SK-N-SH treated with all-trans-retinoic acid at 6 μM for 48 hours (cell line): ENCODE results near the gene SENP1.

Experiments
- ATAC-seq: fragments of 200-7000 bp; cut with Tn5 transposase; 3 replicates; pipeline ENCODE4 v1.9.1; 2020; ENCODE audit warnings: mild to moderate bottlenecking, moderate library complexity
- ARNTL ChIP-seq: fragments of 450-650 bp; formaldehyde crosslinking; IDR thresholded peaks from 2 replicates; pipeline ENCODE4 v1.5.0; 2020; ENCODE audit warnings: low read depth, mild to moderate bottlenecking, moderate library complexity, borderline replicate concordance
- BACH2 ChIP-seq: fragments of 250-450 bp; sonication (Bioruptor Pico); IDR thresholded peaks from 2 replicates; pipeline ENCODE4 v1.9.0; 2021; ENCODE audit warnings: mild to moderate bottlenecking, borderline replicate concordance
- CREB5 ChIP-seq: fragments of 250-450 bp; sonication (Bioruptor Pico); IDR thresholded peaks from 2 replicates; pipeline ENCODE4 v1.5.1; 2020; ENCODE audit warnings: low read depth, mild to moderate bottlenecking, moderate library complexity
- CSRNP3 ChIP-seq: fragments of 250-450 bp; sonication (Bioruptor Pico); IDR thresholded peaks from 2 replicates; pipeline ENCODE4 v1.5.1; 2021; ENCODE audit warnings: mild to moderate bottlenecking, moderate library complexity
- ESRRG ChIP-seq: fragments of 250-450 bp; sonication (Bioruptor Pico); IDR thresholded peaks from 2 replicates; pipeline ENCODE4 v1.6.1; 2021; ENCODE audit warnings: mild to moderate bottlenecking
- GLIS3 ChIP-seq: fragments of 250-450 bp; sonication (Bioruptor Pico); IDR thresholded peaks from 2 replicates; pipeline ENCODE4 v1.5.0; 2020; ENCODE audit warnings: mild to moderate bottlenecking, moderate library complexity
- ISL1 ChIP-seq: fragments of 250-450 bp; sonication (Bioruptor Pico); IDR thresholded peaks from 2 replicates; pipeline ENCODE4 v2.1.2; 2022; ENCODE audit warnings: mild to moderate bottlenecking, moderate library complexity
- OSR1 ChIP-seq: fragments of 250-450 bp; sonication (Bioruptor Pico); IDR thresholded peaks from 2 replicates; pipeline ENCODE4 v1.8.0; 2022; ENCODE audit warnings: moderate library complexity, mild to moderate bottlenecking, inconsistent platforms
- PPARA ChIP-seq: fragments of 250-450 bp; sonication (Bioruptor Pico); IDR thresholded peaks from 2 replicates; pipeline ENCODE4 v1.5.0; 2020; ENCODE audit warnings: mild to moderate bottlenecking, borderline replicate concordance
- SNAI2 ChIP-seq: fragments of 250-450 bp; sonication (Bioruptor Pico); IDR thresholded peaks from 2 replicates; pipeline ENCODE4 v1.5.0; 2020; ENCODE audit warnings: mild to moderate bottlenecking, moderate library complexity
- TCF4 ChIP-seq: fragments of 250-450 bp; sonication (Bioruptor Pico); IDR thresholded peaks from 2 replicates; pipeline ENCODE4 v1.8.0; 2021; ENCODE audit warnings: mild to moderate bottlenecking, moderate library complexity, borderline replicate concordance
- TSHZ2 ChIP-seq: fragments of 250-450 bp; sonication (Bioruptor Pico); IDR thresholded peaks from 2 replicates; pipeline ENCODE4 v1.5.0; 2020; ENCODE audit warnings: mild to moderate bottlenecking, moderate library complexity
- ZFP3 ChIP-seq: fragments of 250-450 bp; sonication (Bioruptor Pico); IDR thresholded peaks from 2 replicates; pipeline ENCODE4 v1.5.0; 2020; ENCODE audit warnings: mild to moderate bottlenecking, moderate library complexity
- ZFP30 ChIP-seq: fragments of 450-650 bp; formaldehyde crosslinking; IDR thresholded peaks from 2 replicates; pipeline ENCODE4 v1.5.0; 2022; ENCODE audit warnings: mild to moderate bottlenecking, moderate library complexity
- ZNF8 ChIP-seq: fragments of 450-650 bp; formaldehyde crosslinking; IDR thresholded peaks from 2 replicates; pipeline ENCODE4 v1.5.0; 2020; ENCODE audit warnings: mild to moderate bottlenecking, moderate library complexity
- TF ChIP-seq, protein P1 (sequence below): fragments of 250-450 bp; sonication (Bioruptor Pico); IDR thresholded peaks from 2 replicates; pipeline ENCODE4 v1.8.0; 2021; ENCODE audit warnings: low read depth, mild to moderate bottlenecking, moderate library complexity, borderline replicate concordance
- TF ChIP-seq, protein P2 (sequence below): fragments of 250-450 bp; sonication (Bioruptor Pico); IDR thresholded peaks from 2 replicates; pipeline ENCODE4 v1.8.0; 2020; ENCODE audit warnings: mild to moderate bottlenecking, moderate library complexity, borderline replicate concordance

Gene SENP1

DNA sequence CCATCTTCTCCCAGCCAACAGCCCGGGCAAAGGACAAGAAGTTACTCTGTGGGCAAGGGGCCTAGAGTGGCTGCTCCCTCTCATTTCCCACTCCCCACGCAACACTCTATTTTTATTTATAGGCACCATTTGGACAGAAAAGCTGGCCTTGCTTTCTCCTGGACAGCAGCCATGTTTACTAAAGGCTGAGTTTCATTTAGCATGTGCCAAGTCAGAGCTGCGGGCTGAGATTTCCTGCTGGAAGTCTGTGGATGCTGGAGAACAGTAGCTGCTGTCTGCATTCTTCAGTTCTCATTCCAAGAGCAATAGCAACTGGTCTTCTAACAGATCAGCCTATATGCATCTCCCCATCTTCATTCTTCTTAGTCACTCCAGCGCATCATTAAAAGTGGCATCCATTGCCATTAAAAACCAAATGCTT lies 109.9 kb downstream of the SENP1 start:
- no peak for ATAC-seq
- TF ChIP-seq, protein P1, sequence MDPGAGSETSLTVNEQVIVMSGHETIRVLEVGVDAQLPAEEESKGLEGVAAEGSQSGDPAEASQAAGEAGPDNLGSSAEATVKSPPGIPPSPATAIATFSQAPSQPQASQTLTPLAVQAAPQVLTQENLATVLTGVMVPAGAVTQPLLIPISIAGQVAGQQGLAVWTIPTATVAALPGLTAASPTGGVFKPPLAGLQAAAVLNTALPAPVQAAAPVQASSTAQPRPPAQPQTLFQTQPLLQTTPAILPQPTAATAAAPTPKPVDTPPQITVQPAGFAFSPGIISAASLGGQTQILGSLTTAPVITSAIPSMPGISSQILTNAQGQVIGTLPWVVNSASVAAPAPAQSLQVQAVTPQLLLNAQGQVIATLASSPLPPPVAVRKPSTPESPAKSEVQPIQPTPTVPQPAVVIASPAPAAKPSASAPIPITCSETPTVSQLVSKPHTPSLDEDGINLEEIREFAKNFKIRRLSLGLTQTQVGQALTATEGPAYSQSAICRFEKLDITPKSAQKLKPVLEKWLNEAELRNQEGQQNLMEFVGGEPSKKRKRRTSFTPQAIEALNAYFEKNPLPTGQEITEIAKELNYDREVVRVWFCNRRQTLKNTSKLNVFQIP (CRISPR knock-in tag) = no peak
- TF ChIP-seq ARNTL (CRISPR knock-in tag) = no peak
- no peak for TF ChIP-seq TSHZ2
- TF ChIP-seq GLIS3 (CRISPR knock-in tag) = no peak
- TF ChIP-seq ISL1 (CRISPR knock-in tag) = no peak
- no peak for TF ChIP-seq ZFP3 (CRISPR knock-in tag)

DNA sequence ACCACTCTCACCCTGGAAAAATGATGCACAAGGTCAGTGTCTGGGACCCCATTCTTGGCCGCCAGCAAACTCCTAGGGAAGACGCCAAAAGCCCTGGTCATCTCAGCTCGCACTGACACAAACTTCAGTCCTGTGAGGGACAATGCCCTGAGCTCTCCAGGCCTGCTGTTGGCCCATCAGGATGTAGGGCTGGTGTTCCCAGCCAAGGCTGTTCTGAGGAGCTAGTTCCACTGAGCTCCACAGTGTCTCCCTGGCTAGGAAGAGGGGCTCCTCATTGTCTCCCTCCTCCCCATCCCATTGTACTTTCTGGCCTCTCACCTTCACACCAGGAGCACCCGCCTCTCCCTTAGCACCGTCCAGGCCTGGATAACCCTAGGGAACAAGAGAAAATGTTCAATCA lies 112.4 kb downstream of the SENP1 start:
- TF ChIP-seq SNAI2 (CRISPR knock-in tag) = no peak
- no peak for TF ChIP-seq TCF4
- TF ChIP-seq BACH2 (CRISPR knock-in tag) = no peak
- TF ChIP-seq PPARA (CRISPR knock-in tag) = no peak
- TF ChIP-seq OSR1 (CRISPR knock-in tag) = no peak
- no peak for TF ChIP-seq ESRRG (CRISPR knock-in tag)
- TF ChIP-seq, protein P1 (CRISPR knock-in tag) = no peak
- TF ChIP-seq TSHZ2 = no peak
- no peak for TF ChIP-seq ZFP30 (CRISPR knock-in tag)
- TF ChIP-seq, protein P2, sequence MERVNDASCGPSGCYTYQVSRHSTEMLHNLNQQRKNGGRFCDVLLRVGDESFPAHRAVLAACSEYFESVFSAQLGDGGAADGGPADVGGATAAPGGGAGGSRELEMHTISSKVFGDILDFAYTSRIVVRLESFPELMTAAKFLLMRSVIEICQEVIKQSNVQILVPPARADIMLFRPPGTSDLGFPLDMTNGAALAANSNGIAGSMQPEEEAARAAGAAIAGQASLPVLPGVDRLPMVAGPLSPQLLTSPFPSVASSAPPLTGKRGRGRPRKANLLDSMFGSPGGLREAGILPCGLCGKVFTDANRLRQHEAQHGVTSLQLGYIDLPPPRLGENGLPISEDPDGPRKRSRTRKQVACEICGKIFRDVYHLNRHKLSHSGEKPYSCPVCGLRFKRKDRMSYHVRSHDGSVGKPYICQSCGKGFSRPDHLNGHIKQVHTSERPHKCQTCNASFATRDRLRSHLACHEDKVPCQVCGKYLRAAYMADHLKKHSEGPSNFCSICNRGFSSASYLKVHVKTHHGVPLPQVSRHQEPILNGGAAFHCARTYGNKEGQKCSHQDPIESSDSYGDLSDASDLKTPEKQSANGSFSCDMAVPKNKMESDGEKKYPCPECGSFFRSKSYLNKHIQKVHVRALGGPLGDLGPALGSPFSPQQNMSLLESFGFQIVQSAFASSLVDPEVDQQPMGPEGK (CRISPR knock-in tag) = no peak
- no peak for TF ChIP-seq CREB5 (CRISPR knock-in tag)
- TF ChIP-seq ZNF8 = no peak
- TF ChIP-seq CSRNP3 (CRISPR knock-in tag) = no peak
- ATAC-seq = no peak
